ENCODE data around the gene ANKRD65. TPM values are rescaled to one million over a fixed set of nuclear protein-coding genes. Genes with fewer than 3 reads are reported as not detected.

ANKRD65 gene
- total and polyA plus RNA-seq, 7 donors, result 0.69 to 23.0 (median 10.0) TPM

DNA sequence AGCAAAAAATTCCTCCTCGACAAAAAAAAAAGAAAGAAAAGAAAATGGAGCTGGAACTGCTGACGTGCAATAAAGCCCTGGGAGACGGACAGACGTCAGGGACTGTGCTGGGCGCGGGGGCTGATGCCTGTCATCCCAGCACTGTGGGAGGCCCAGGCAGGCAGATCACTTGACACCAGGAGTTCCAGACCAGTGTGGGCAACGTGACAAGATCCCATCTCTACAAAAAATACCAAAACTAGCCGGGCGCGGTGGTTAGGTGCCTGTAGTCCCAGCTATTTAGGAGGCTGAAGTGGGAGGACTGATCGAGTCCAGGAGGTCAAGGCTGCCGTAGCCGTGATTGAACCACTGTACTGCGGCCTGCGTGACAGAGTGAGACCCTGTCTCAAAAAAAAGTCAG, 3.6 kb upstream of the ANKRD65 start:
- DNase-seq, result no peak
- no peak for TF ChIP-seq EP300 (IDR thresholded peaks at IDR 0.05)
- TF ChIP-seq POLR2AphosphoS5 (IDR thresholded peaks at IDR 0.05), result no peak
- no peak for TF ChIP-seq POLR2A (IDR thresholded peaks at IDR 0.05)
- TF ChIP-seq, protein P1, sequence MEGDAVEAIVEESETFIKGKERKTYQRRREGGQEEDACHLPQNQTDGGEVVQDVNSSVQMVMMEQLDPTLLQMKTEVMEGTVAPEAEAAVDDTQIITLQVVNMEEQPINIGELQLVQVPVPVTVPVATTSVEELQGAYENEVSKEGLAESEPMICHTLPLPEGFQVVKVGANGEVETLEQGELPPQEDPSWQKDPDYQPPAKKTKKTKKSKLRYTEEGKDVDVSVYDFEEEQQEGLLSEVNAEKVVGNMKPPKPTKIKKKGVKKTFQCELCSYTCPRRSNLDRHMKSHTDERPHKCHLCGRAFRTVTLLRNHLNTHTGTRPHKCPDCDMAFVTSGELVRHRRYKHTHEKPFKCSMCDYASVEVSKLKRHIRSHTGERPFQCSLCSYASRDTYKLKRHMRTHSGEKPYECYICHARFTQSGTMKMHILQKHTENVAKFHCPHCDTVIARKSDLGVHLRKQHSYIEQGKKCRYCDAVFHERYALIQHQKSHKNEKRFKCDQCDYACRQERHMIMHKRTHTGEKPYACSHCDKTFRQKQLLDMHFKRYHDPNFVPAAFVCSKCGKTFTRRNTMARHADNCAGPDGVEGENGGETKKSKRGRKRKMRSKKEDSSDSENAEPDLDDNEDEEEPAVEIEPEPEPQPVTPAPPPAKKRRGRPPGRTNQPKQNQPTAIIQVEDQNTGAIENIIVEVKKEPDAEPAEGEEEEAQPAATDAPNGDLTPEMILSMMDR (IDR thresholded peaks at IDR 0.05), result no peak
- Histone ChIP-seq H3K9me3 (no peaks in the 10 kb centered on the region), H3K27me3 (no peaks in the 10 kb centered on the region), H3K36me3 (no peaks in the 10 kb centered on the region), H3K27ac (peak overlapping the region in 1 of 4 donors; percentile 4), H3K4me1 (peaks cover 0 to 38% (median 32%) of the 10 kb centered on the region in 4 donors), H3K4me3 (no peak overlapping the region)
- WGBS, 2 donors, result 88 to 91% methylated on average over 15 of the region's 15 CpGs
- intact Hi-C loops (cut with DNase I), result no loop called here

DNA sequence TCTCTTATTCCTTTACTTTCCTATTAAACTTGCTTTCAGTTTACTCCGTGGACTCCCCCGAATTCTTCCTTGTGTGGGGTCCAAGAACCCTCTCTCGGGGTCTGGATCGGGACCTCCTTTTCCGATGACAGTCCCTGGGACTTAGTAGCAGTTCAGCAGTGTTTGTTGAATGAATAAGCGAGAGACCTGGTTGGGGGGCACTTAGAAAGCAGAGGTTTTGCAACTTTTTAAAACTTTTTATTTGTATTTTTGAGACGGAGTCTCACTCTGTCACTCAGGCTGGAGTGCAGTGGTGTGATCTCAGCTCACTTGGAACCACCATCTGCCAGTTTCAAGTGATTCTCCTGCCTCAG, 2.1 kb upstream of the ANKRD65 start:
- 83 to 90% methylated on average over 7 of the region's 7 CpGs for WGBS, 2 donors
- no peaks in the 10 kb centered on the region for H3K36me3 ChIP-seq
- no peak overlapping the region for H3K4me3 ChIP-seq
- no peak for TF ChIP-seq EP300 (IDR thresholded peaks at IDR 0.05)
- intact Hi-C loops (cut with DNase I), result no loop called here
- no peak overlapping the region for H3K27ac ChIP-seq
- H3K4me1 ChIP-seq, result peaks cover 0 to 38% (median 26%) of the 10 kb centered on the region in 4 donors
- DNase-seq, result no peak
- H3K27me3 ChIP-seq, result no peaks in the 10 kb centered on the region
- no peaks in the 10 kb centered on the region for H3K9me3 ChIP-seq

DNA sequence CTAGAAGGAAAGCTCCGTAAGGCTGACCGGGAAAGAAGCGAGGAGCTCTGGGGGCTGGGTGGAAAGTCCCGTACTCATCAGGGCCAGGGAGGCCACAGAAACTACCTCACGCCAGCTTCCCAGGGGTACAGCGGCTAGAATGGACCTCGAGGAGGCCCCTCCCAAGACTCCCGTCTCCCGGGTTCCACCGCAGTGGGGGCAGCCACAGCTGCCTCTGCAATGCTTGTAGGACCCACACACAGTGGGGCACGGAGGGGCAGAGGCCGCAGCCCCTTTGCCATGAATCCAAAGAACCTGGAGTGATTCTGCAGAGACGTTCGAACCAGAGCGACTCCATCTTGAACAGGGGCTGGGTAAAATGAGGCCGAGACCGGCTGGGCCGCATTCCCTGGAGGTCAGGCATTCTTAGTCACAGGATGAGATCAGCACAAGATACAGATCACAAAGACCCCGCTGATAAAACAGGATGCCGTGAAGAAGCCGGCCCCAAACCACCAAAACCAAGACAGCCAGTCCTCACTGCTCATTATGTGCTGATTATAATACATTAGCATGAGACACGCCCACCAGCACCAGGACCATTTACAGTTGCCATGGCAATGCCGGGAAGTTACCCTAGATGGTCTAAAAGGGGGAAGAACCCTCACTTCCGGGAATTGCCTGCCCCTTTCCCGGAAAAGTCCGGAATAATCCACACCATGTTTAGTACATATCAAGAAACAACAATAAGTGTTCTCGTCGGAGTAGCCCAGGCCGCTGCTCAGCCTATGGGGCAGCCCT, 1.6 kb upstream of the ANKRD65 start:
- intact Hi-C loops (cut with DNase I), result no loop called here
- Histone ChIP-seq H3K4me3 (no peak overlapping the region), H3K9me3 (no peaks in the 10 kb centered on the region), H3K27me3 (no peaks in the 10 kb centered on the region), H3K4me1 (peaks cover 0 to 34% (median 24%) of the 10 kb centered on the region in 4 donors), H3K27ac (no peak overlapping the region), H3K36me3 (no peaks in the 10 kb centered on the region)
- no peak for DNase-seq
- 66 to 70% methylated on average over 29 of the region's 29 CpGs for whole genome bisulfite sequencing, 2 donors
- TF ChIP-seq, protein P1 (IDR thresholded peaks at IDR 0.05), result no peak
- TF ChIP-seq POLR2A (IDR thresholded peaks at IDR 0.05) (no peak), POLR2AphosphoS5 (IDR thresholded peaks at IDR 0.05) (no peak), EP300 (IDR thresholded peaks at IDR 0.05) (no peak)

DNA sequence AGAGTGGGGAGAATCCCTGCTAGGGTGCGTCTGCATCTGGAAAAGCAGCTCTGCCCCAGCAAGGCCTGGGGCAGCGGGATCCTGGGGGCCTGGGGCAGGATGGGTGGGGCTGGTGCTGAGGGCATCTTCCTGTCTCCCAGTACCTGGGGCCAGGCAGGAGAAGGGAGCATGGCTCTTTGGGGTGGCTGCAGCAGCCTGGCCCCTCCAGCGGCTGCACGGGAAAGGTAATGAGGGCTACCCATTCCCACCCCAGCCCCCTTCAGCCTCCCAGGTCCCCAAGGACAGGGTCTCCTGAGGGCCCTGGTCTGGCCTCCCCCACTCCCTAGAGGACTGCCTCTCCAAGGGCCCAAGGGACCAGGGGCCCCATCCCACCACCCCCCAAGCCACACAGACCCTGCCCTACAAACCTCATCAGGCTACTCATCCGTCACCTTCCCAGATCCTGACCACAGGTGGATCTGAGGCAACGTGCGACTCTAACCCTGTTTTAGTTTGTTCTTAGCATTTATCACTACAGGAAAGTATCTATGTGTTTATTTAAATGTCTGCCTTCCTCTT, 910 bp upstream of the ANKRD65 start:
- no peaks in the 10 kb centered on the region for H3K9me3 ChIP-seq
- WGBS, 2 donors, result 76 to 85% methylated on average over 7 of the region's 7 CpGs
- H3K27ac ChIP-seq, result peak overlapping the region in 2 of 4 donors; percentile 61 to 71
- DNase-seq, result no peak
- intact Hi-C loops (cut with DNase I), result loop anchor here (2.0 kb wide), 1 partner anchor 19 kb away; no protein-coding TSS in a partner anchor
- peaks cover 0 to 31% (median 23%) of the 10 kb centered on the region in 4 donors for H3K4me1 ChIP-seq
- TF ChIP-seq POLR2AphosphoS5 (IDR thresholded peaks at IDR 0.05) (no peak), EP300 (IDR thresholded peaks at IDR 0.05) (no peak), POLR2A (IDR thresholded peaks at IDR 0.05) (no peak)
- no peaks in the 10 kb centered on the region for H3K27me3 ChIP-seq
- H3K4me3 ChIP-seq, result no peak overlapping the region
- H3K36me3 ChIP-seq, result no peaks in the 10 kb centered on the region

DNA sequence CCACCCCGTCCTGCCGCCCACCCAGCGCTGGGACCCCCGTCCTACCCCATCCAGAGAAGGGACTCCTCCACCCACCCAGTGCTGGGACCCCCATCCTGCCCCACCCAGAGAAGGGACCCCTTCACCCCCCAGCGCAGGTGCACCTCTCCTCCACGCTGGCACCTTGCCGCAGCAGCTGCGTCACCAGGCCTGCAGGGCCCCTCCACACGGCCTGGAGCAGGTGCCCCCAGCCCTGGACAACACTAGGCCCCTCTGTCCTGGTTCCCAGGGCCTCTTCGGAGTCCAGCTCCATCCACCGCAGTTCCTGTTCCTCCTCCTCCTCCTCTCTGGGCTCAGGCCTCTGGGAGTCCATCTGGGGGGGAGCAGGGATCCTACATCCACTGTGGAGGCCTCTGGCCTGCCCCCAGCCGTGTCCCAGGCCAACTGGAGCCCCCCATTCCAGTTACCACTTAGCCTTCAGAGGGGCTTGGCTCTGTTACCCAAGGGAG, 378 bp downstream of the ANKRD65 start:
- no peak for TF ChIP-seq POLR2A (IDR thresholded peaks at IDR 0.05)
- no peak for TF ChIP-seq POLR2AphosphoS5 (IDR thresholded peaks at IDR 0.05)
- no peak for TF ChIP-seq EP300 (IDR thresholded peaks at IDR 0.05)
- TF ChIP-seq, protein P1 (IDR thresholded peaks at IDR 0.05), result no peak
- Histone ChIP-seq H3K4me1 (peaks cover 0 to 31% (median 23%) of the 10 kb centered on the region in 4 donors), H3K27ac (peak overlapping the region in 3 of 4 donors; percentile 61 to 87 (median 71))

More for the DNA sequence above, 378 bp downstream of the ANKRD65 start:
- intact Hi-C loops (cut with DNase I), result loop anchor here (2.0 kb wide), 1 partner anchor 20 kb away; no protein-coding TSS in a partner anchor
- no peaks in the 10 kb centered on the region for H3K36me3 ChIP-seq
- DNase-seq, result no peak
- no peaks in the 10 kb centered on the region for H3K9me3 ChIP-seq
- no peaks in the 10 kb centered on the region for H3K27me3 ChIP-seq
- 62 to 85% methylated on average over 12 of the region's 12 CpGs for WGBS, 2 donors
- H3K4me3 ChIP-seq, result peak overlapping the region in 3 of 4 donors; percentile 51 to 60 (median 58)

Data from sigmoid colon (tissue), 7 donors.